ENCODE data around the gene PREP.

DNA sequence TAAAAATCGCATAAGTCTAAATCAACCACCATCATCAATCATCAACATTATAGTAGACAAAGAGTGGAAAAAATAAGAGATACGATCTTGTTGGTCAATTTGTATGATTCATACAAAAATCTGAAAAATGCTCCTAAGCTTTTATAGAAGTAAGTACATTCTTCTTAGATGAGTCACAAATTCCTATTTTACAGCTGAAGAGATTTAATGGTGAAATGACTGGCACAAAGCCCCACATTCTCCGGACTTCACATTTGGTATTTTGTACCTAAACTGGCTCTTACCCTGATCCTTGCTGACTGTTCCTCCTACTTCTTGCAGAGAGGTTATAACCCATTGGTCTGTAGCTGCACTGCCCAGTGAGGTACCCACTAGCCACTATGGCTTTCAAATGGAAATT lies 29.9 kb upstream of the PREP start:
- TF ChIP-seq EP300 (IDR thresholded peaks at IDR 0.05; ENCODE audit: low read depth) (no peak), POLR2A (IDR thresholded peaks at IDR 0.05) (no peak), POLR2AphosphoS5 (IDR thresholded peaks at IDR 0.05) (no peak)
- TF ChIP-seq, protein P1, sequence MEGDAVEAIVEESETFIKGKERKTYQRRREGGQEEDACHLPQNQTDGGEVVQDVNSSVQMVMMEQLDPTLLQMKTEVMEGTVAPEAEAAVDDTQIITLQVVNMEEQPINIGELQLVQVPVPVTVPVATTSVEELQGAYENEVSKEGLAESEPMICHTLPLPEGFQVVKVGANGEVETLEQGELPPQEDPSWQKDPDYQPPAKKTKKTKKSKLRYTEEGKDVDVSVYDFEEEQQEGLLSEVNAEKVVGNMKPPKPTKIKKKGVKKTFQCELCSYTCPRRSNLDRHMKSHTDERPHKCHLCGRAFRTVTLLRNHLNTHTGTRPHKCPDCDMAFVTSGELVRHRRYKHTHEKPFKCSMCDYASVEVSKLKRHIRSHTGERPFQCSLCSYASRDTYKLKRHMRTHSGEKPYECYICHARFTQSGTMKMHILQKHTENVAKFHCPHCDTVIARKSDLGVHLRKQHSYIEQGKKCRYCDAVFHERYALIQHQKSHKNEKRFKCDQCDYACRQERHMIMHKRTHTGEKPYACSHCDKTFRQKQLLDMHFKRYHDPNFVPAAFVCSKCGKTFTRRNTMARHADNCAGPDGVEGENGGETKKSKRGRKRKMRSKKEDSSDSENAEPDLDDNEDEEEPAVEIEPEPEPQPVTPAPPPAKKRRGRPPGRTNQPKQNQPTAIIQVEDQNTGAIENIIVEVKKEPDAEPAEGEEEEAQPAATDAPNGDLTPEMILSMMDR (IDR thresholded peaks at IDR 0.05), result no peak
